GM18526 (cell line): ENCODE results near the gene U2AF1L4.

Experiments
- POLR2A ChIP-seq: IDR thresholded peaks from 3 replicates; pipeline ENCODE4 v1.6.1; 2011; ENCODE audit not compliant: insufficient read length; ENCODE audit errors: extremely low read depth

Gene U2AF1L4

GRCh38 chr19:35773020-35773806 lies 28.0 kb upstream of the U2AF1L4 start:
- TF ChIP-seq POLR2A: no peak

GRCh38 chr19:35768082-35768421 lies 22.8 kb upstream of the U2AF1L4 start:
- TF ChIP-seq POLR2A: no peak

- TF ChIP-seq POLR2A: no peak
These were observed 22.3 kb upstream of the U2AF1L4 start for GRCh38 chr19:35767288-35768081.

- no peak for TF ChIP-seq POLR2A
These were observed 21.4 kb upstream of the U2AF1L4 start for GRCh38 chr19:35766571-35767104.

GRCh38 chr19:35764432-35765315 lies 19.5 kb upstream of the U2AF1L4 start:
- no peak for TF ChIP-seq POLR2A

- TF ChIP-seq POLR2A: no peak
These were observed 15.6 kb upstream of the U2AF1L4 start for GRCh38 chr19:35760711-35761349.

- TF ChIP-seq POLR2A: no peak
These were observed 14.5 kb upstream of the U2AF1L4 start for GRCh38 chr19:35759697-35760096.

GRCh38 chr19:35757749-35758608 lies 12.8 kb upstream of the U2AF1L4 start, which contains the start of gene PROSER3:
PROSER3 (plus strand) TSS chr19:35758176; CDS start chr19:35758216, 40 bp downstream.
- peak; percentile 65 for TF ChIP-seq POLR2A

GRCh38 chr19:35757231-35757748 lies 12.1 kb upstream of the U2AF1L4 start:
- TF ChIP-seq POLR2A: no peak

- TF ChIP-seq POLR2A: no peak
These were observed 11.4 kb upstream of the U2AF1L4 start, which contains the start of gene HSPB6 for GRCh38 chr19:35756377-35757230. HSPB6 (minus strand) TSS chr19:35757029; CDS start chr19:35757008, 21 bp downstream.

GRCh38 chr19:35755550-35756376 lies 10.5 kb upstream of the U2AF1L4 start:
- TF ChIP-seq POLR2A: no peak

GRCh38 chr19:35755131-35755549 lies 9.9 kb upstream of the U2AF1L4 start:
- no peak for TF ChIP-seq POLR2A
